Hematopoietic multipotent progenitor cell (in vitro differentiated cells): ENCODE measurements around the gene ADAMTS10. TPM values are rescaled to one million over a fixed set of nuclear protein-coding genes. Genes with fewer than 3 reads are reported as not detected.
"Not testable (repeated sequence)": the region's sequence is repeated elsewhere in the genome, so short reads cannot be mapped to it uniquely, and the experiment has no call there.

Experiments
- DNase-seq, 3 donors: peaks; one replicate each; pipeline ENCODE4 v3.0.0-alpha.2; 2011 to 2015; ENCODE audit warnings: low read depth in 2 of 3, low spot score in 2 of 3
- total RNA-seq: library from RNA; depleted of rRNA; stranded (reverse); fragments of >200 nt; gene quantifications from one replicate; pipeline ENCODE4 v1.2.3, GENCODE V29; 2012

ADAMTS10 gene
- 34.5 TPM for total RNA-seq

GRCh38 chr19:8610041-8610935, at the start of gene ADAMTS10:
Gene ADAMTS10 (minus strand): TSS chr19:8610715. CDS start chr19:8605710, 5,005 bp downstream.
- peak in 2 of 3 donors; percentile 64 to 76 for DNase-seq

DNA sequence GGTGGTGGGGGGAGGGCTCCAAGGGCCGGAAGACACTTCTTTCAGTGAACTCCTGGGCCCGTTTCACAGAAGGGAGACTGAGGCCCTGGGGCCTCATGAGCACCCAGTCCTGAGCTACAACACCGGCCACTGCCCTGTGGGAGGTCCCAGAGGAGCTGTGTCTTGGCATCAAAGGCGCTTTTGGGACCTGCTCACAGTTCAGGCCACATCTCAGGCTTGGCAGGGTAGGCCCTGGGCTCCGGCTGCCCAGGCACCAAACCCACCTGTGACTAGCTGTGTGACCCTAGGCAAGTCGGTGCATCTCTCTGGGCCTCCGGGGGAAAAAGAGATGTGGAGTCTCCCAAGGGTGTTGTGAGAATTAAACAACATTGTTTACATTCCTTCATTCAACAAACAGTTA, 49.4 kb upstream of the ADAMTS10 start:
- DNase-seq: no peak

GRCh38 chr19:8657869-8658268, 47.4 kb upstream of the ADAMTS10 start:
- DNase-seq: no peak

- no peak for DNase-seq
Measured at GRCh38 chr19:8655340-8655709, 44.8 kb upstream of the ADAMTS10 start.

- peak; percentile 53 to 69 (median 64) for DNase-seq
Measured at GRCh38 chr19:8654591-8655339, 44.2 kb upstream of the ADAMTS10 start.

GRCh38 chr19:8648240-8648639, 37.7 kb upstream of the ADAMTS10 start:
- no peak for DNase-seq

GRCh38 chr19:8643860-8644653, 33.5 kb upstream of the ADAMTS10 start:
- peak in 1 of 3 donors; percentile 26 for DNase-seq

- DNase-seq: no peak
Measured at GRCh38 chr19:8642561-8642960, 32.0 kb upstream of the ADAMTS10 start.

DNA sequence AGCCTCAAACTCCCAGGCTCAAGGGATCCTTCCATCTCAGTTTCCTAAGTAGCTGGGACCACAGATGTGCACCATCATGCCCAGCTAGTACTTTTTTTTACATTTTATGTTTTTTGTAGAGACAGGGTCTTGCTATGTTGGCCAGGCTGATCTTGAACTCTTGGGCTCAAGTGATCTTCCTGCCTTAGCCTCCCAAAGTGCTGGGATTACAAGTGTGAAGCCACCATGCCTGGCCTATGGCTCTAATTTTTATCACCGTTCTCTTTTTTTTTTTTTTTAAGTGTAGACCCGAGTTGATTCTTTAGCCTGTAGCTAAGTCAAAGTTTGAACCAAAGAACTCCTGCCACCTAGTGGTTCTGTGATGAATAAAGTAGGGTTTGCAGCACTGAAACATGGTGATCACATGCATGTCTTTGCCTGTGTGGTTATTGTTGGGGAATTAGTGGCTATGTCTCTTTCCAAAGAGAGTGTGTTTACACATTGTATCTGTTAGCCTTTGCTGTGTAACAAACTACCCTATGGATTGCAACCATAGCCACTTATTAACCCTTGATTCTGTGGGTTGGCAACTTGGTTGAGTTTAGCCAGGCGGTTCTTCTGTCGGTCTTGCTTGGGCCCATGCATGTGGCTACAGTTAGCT, 31.5 kb upstream of the ADAMTS10 start:
- peak in 2 of 3 donors; percentile 61 to 81 for DNase-seq

- no peak for DNase-seq
Measured at GRCh38 chr19:8641221-8641907, 30.8 kb upstream of the ADAMTS10 start.

GRCh38 chr19:8640402-8641004, 30.0 kb upstream of the ADAMTS10 start:
- DNase-seq: no peak

DNA sequence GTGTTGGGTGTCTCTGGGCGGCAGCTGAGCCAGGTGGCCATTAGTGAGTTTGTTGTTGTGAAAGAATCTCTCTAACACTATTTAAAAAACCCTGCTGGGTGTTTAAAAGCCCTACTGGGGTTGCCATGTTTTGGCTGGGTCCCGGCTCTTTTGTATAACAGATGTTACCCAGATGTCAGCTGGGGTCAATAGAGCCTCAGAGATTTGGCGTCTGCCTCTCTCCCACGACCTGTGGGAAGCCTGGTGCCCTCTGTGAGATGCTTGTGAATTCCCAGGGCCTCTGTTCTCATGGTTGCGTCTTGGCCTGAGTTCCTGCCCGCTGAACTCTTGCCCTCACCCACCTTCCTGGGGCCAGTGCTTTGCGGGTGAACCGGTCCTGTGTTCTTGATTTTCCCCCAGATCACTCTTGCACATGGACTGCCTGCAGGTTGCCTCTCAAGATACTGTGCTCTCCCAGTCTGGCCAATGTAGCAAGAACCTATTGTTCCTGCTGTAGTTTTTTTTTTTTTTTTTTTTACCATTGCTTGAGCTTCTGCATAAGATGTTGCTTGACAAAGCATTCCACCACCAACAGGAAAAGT, 29.4 kb upstream of the ADAMTS10 start:
- no peak for DNase-seq

DNA sequence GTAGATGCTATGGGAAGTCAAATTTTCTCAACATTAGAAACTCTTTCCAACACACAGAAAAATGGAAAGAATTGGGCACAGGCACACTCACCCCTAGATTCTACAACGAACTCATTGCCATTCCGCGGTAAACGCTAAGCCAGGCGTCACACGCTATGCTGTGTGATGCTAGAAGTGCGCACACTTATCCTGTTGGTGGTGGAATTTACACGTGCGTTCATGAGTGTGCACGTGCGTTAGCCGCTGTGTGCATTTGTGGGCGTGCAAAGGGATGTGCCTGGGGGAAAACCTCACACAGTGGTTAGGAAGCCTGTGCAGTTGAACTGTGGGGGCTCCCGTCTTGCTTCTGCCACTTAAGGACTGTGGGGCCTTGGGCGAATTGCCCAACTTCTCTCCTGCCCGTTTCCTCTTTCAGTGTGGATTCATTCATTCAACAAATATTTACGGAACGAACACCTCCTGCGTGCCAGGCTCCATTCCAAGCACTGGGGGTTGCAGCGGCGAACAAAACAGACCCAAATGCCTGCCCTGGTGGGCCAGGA, 27.6 kb upstream of the ADAMTS10 start:
- peak in 2 of 3 donors; percentile 68 to 79 for DNase-seq

DNA sequence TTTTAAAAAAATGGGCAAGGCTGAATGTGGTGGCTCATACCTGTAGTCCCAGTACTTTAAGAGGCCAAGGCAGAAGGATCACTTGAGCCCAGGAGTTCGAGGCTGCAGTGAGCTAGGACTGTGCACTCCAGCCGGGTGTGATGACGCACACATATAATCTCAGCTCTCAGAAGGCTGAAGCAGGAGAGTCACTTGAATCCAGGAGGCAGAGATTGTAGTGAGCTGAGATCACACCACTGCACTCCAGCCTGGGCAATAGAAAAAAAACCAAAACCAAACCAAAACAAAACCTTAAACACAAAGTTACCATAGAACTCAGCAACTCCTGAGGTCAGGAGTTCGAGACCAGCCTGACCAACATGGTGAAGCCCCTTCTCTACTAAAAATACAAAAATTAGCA, 26.6 kb upstream of the ADAMTS10 start:
- not testable (repeated sequence) for DNase-seq

DNA sequence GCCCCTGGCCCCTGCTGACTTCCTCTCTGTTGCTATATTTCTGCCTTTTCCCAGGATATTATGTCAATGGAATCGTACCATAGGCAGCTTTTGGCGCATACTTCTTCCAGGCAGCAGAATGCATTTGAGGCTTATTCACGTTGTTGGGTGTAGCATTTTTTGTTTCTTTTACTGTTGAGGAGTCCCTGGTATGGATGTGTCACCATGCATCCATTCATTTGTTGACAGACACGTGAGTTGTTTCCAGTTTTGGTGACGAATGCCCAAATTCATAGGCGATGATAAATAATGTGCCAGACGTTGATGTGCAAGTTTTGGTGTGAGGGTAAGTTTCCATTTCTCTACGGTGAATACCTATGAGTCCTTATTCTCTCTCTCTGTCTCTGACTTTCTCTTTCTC, 24.9 kb upstream of the ADAMTS10 start:
- no peak for DNase-seq

DNA sequence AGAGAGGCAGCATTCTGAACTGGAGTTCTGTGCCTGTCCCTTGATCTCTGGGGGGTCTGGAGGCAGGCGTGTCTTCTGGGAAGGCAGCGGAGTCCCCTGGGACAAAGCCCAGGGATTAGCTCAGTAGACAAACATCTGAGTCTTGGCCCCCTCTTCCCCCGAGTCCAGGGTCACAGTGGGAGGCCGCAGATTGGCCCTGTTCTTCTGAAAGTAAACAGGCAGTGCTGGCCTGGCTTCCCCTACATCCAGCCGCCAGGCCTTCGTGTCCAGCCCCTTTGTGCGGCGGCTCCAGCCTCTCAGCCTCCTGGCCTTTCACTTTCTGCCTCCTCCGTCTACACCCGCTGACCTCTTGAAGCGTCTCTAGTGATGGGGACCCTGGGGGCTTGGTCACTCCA, 20.9 kb upstream of the ADAMTS10 start:
- DNase-seq: no peak

DNA sequence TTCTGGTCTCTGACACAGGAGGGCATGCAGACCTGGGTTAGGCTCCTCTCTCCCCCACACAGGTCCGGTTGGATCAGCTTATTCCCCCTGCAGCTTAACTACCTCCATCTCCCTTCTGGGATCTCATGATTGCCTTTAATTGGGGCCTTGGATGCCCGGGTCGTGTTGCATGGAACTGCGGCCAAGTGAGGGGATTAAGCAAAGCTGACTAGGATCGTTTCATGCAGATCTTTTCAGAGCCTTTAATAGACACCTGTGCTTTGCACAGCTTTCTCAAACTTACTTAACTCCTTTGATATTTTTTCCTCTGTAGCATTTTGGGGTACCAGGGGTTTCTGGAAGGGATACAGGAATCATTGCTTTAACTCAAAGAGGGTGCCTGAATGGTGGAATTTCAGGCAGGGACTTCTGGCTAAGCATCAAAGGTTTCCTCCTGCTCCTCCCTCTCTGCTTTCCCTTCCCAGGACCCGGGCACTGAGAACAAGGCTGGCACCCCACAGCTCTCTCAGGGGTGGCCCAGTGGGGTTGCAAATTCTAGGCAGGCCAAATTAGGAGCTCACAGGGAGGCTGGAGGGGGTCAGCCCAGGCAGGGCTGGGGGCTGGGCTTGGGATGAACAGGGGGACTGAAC, 20.4 kb upstream of the ADAMTS10 start:
- DNase-seq: no peak

DNA sequence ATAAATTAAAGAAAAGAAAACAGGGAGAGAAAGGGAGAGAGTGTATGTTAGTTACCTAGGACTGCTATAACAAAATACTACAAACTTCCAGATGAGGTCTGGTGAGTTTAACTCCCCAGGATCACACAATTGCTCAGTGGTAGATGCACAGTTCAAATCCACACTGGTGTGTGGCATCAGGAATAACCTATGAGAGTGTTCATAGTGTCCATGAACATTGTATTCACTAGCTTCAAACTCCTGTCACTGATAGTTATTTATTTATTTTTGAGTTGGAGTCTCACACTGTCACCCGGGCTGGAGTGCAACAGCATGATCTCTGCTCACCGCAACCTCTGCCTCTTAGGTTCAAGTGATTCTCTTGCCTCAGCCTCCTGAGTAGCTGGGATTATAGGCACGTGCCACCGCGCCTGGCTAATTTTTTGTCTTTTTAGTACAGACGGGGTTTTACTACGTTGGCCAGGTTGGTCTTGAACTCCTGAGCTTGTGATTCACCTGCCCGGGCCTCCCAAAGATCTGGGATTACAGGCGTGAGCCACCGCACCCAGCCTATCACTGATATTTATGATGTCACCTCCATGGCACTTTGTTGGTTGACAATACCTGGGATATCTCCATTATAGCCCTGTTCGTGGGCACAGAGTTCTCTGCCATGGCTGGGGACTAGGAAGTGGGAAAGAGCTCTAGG, 19.6 kb upstream of the ADAMTS10 start, which contains the start of gene NFILZ:
Gene NFILZ, plus strand, starts transcription at position 638 of the 688 bp plus-strand sequence. CDS start 46,133 bp downstream, outside the sequence.
- DNase-seq: no peak
